ENCODE results near the gene DOCK4.

The DOCK4 gene

DNA sequence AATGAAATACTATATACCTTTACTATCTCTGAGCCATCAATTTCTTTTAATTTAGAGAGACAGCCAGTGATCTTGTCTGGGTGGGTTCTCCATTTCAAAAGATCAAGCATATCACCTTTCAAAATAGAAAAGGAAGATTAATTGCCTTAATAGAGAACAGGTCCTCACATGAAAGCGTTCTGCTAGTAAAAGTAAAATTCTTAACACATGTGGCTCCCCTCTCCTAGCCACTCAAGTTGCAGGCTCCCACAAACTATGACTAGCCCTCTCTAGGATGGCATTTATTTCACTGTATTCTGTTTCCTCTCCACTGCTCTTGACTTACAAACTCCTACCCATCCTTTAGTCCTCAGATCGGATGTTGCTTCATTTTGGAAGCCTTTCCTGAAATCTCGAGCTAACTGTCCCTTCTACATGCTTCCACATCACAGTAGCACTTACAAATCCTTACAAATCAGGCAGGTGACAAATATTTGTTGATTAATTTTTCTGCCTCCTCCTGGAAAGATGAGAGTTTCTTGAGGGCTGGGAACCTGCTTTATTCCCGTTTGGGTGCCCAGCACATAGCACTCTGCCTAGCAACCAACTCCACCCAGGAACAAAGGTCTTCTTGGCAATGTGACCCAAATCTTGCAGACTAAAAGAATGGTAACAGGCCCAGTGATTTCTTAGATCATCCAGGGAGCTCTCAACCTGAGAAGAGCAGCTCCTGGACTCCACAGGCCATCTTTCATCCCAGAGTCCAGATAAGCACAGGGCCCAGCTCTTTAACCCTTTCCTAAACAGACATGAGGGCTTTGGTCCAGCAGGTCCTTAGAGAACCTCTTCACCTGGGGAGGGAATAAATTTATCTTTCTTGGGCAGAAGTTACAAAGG lies 333.5 kb downstream of the DOCK4 start:
- DNase-seq = no peak

GRCh38 chr7:111871283-111871682 lies 334.9 kb downstream of the DOCK4 start:
- DNase-seq = no peak

DNA sequence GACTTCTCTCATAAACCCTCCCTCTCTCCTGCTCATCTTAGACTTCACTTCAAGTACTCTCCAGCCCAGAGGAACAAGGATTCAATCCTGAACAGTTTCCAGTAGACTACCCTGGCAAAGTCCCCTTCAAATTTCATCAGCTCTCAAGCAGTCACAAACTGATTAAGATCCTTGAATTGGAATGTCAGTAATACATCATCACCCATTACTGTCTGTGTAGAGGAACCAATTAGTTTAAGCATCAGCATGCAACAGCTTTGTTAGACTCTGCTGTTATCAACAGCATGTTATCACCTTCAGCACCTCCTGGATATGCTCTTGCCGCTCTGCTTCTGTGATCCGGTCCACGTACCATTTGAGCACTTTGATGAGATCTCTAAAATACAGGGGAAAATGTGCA lies 336.9 kb downstream of the DOCK4 start:
- DNase-seq = no peak

DNA sequence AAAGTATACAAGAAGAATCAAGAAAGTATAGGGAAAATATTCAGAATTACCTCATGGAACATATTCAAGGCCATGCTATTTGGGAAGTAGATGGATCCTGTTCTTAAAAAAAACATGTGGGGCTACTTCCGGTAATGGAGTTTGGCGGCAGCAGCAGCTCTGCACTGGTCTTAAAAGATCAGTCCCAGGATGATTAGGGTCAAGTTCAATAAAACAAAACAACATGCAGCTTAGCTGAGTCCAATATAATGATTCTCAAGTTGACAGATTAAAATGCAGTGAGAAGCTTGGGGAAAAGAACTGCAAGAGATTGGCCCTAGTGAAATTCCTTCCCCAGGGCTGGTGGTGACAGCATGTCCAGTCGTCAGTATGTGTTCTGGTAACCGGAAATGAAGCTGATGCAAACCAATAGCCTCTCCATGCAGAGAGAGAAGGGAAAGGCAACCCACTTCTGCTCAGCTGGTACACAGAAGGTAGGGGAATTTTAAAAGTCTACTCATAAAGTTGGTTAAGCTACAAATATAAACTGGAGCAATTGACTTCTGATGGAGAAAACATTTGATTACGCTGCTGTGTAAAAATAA lies 338.8 kb downstream of the DOCK4 start:
- no peak for DNase-seq

- no peak for DNase-seq
Observed at GRCh38 chr7:111866787-111867186, 339.4 kb downstream of the DOCK4 start.

- DNase-seq = no peak
Observed at GRCh38 chr7:111865430-111865829, 340.8 kb downstream of the DOCK4 start.

- DNase-seq = no peak
Observed at GRCh38 chr7:111864291-111864976, 341.8 kb downstream of the DOCK4 start.

DNA sequence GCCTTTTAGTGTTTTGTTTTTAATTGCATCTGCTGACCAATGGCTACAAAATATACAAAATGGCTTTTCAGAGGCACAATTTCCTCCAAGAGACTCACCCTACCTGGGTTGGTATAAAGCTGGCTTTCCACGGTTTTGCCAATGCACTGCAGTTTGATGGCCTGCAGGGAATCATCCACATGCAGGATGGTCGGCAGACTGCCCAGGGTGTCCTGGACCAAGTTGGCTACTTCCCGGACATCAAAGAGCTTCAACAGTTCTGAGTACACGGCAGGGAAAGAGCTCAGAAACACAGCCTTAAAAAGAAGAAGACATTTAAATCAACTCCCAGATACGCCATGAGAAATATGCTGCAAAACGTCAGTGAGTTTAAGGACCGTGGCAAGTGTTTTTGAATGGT lies 342.9 kb downstream of the DOCK4 start:
- DNase-seq = no peak

DNA sequence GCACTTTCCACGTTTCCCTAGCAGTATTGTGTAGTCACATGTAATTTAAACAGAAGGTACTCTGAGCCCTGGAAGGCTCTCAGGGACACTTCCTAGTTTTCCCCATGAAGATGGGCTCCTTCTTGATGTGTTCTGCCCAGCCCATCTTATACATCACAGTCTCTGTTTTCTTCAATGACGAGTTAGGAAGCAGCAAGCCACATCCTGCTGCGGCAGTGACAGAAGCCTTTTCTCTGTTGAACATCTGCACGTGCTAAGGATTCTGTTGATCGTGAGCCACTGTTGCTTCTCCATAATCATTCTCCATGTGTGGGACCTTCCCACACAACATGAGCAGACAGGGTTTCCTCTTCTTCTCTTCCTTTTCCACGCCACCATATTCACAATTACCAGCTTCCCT lies 346.0 kb downstream of the DOCK4 start:
- no peak for DNase-seq

DNA sequence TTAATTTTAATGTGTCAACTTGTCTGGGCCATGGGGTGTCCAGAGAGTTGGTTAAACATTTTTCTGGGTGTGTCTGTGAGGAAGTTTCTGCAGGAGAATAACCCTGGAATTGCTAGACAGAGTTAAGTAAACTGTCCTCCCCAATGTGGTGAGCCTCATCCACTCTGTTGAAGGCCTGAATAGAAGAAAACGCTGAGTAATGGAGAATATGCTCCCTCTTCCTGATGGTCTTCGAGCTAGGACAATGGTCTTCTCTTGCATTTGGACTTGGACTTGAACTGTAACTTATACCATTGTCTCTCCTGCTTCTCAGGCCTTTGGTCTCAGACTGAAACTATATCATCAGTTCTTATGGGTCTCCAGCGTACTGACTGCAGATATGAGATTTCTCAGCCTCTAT lies 347.9 kb downstream of the DOCK4 start:
- DNase-seq = no peak

GRCh38 chr7:111855842-111856227 lies 350.4 kb downstream of the DOCK4 start:
- no peak for DNase-seq

- no peak for DNase-seq
Observed at GRCh38 chr7:111855161-111855841, 350.9 kb downstream of the DOCK4 start.

DNA sequence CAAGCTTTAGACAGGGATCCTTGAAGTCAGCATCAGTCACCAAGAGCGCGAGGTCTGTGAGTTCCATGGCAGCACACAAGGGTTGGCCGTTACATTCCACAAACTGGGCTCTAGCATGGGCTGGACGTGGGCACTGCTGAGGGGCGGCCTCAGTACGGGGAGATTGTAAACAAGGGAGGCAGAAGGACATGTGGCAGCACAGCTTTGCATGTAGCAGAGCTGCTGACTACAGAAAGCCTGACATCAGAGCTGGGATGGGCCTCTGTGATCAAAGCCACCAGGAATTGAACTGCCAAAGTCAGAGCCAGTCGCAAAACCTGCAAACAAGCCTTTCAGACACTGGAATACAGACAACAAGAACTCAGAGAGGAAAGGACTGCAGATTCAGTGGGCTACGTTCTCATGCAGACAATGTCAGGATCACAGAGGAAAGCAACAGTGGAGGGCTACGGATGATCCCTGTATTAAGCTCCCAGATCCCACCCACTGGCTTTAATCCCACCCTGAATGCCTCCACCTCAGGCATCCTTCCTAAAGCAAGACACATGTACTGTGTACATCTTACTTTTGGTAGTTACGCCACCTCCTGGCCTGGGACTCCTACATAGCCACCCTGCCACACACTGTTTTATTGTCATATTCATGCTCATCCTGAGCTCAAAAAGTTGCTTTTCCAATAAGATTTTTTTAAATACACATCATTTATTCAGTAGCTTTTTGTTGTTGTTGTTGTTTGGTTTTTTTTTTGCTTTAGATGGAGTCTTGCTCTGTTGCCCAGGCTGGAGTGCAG lies 352.8 kb downstream of the DOCK4 start:
- no peak for DNase-seq

DNA sequence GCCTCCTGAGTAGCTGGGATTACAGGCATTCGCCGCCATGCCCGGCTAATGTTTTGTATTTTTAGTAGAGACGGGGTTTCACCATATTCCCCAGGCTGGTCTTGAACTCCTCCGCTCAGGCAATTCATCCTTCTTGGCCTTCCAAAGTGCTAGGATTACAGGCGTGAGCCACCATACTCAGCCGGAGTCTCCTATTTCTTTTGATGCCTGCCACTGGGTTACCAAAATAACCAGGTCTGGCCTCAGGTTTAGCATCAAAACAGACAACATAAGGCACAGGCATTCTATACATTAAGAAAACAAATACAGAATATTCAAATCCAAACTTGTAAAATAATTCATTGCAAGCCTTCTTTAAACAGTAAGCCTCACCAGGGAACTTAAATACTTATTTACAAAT lies 354.1 kb downstream of the DOCK4 start:
- no peak for DNase-seq

DNA sequence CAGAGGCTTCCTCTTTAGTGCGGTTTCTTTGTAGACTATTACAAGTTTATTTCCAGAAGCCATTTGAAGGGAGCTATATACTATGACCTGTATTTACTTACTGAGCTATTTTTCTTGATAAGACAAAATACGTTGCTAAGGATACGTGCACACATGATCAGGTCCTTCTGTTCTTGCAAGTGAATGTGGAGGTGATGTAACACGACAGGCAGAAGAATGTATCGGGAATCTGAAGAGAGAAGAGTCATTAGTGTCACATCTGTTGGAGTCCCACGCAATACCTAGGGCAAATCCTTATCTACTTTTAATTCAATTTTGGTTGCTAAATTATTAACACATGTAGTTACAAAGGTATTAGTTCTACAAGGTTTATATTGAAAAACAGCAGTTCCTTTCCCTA lies 359.3 kb downstream of the DOCK4 start:
- no peak for DNase-seq

GRCh38 chr7:111845853-111846252 lies 360.3 kb downstream of the DOCK4 start:
- no peak for DNase-seq

DNA sequence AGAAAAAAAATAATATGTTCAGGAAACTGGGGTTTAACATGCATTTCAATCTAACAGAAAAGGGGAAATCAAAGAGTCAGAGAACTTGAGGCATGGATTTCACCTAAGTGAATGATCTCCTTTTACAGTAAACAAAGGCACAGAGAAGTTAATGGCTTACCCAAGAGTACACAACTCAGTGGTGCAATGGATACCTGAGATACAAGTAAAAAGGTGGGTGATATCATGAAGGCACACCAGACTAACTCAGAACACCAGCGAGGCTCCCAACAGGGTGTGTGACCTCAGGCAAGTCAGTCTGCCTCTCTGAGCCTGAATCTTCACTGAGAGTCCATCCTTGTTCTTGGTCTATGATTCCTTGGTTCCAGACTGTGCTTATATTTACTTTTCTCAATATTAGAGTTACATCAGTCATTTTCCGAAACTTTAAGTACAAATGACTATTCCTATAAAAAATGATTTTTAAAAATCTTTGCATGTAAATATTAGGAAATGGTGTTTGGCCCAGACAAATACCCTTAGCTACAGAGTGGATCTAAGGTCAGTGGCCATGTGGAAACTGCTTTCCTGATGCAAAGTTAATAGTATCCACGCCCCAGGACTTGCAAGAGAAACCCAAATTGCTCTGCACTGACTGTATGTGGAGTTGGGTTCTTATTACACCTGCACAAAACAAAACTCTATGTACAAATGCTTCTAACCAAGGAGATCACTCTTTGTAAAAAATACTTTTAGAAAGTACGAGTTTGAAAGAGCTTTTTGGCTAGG lies 361.1 kb downstream of the DOCK4 start:
- DNase-seq = no peak

GRCh38 chr7:111842491-111842890 lies 363.7 kb downstream of the DOCK4 start:
- DNase-seq = no peak

DNA sequence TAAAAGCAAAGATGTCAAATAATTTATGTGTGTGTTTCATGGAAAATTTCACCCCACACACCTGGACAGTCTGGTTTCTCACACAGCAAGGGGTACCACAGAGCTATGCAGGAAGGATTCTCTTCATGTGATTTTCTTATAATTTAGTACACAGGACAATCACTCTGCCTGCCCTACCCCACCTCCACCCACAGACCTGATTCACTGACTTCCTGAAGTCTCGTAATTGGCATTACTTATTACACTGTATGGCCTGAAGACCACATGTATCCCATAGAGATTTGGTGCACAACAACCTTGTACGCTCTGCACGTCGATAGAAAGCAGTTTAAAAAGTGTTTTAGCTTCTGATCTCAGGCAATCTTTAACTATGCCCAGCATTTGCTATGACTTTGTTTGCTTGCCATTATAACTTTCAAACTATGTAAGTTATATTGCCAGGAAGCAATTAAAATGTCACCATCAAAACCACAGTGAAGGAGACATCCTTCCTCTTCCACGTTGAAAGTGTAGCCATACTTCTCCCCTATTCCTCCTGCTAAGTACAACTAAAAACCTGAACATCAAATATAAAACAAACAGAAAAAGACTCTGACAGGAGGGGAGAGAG lies 364.5 kb downstream of the DOCK4 start:
- no peak for DNase-seq

DNA sequence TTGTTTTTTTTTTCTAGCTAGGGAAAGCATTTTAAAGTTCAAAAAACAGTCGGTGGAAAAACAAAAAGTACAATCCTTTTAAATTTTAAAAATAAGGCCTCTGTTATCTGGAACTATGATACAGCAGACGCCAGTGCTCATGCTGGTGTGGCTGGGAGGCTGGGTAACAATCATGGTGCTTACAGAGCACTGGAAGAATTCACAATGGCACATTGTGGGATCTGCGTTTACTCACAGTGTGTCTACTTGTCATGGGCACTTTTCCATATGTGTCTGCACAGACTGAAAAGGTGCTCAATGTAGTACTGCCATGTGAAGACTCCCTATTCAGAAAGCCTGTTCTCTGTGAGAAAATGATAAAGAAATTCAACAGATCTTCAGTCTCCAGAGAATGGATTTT lies 365.7 kb downstream of the DOCK4 start:
- no peak for DNase-seq

DNA sequence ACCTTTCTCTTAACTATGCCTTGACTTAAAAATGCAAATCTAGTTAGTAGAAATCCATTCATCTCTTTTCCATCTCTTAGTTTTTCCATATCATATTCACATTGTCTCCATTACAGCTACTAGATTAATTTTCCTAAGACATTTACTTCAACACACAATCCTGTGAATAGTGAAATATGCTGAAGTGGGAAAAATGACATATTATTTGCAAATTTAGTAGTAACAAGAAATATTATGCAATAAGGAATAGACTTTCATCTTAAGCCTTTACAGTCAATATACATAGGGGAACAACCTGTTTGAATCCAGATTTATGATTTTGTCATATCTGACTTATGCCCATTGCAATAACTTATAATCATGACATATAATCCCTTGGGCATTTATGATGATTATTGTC lies 366.9 kb downstream of the DOCK4 start:
- no peak for DNase-seq
